Suprapubic skin (tissue), 4 donors: ENCODE measurements around the gene PLEKHD1. TPM values are rescaled to one million over a fixed set of nuclear protein-coding genes. Genes with fewer than 3 reads are reported as not detected.
A peak's percentile ranks its signal among the peaks of the same experiment; 100 is the strongest.

Experiments used
- DNase-seq, 2 donors: peaks; one replicate each; pipeline ENCODE4 v3.0.0-alpha.2; 2019; ENCODE audit warnings: low spot score in 2 of 2
- H3K27ac ChIP-seq: fragments of 200-600 bp; sonication (generic); one replicate; pipeline ENCODE4 v1.5.1; 2019
- H3K27me3 ChIP-seq: fragments of 200-600 bp; sonication (generic); one replicate; pipeline ENCODE4 v1.5.1; 2019
- H3K36me3 ChIP-seq: fragments of 200-600 bp; sonication (generic); one replicate; pipeline ENCODE4 v1.5.1; 2019
- H3K4me1 ChIP-seq: fragments of 200-600 bp; sonication (generic); one replicate; pipeline ENCODE4 v1.5.1; 2019
- H3K4me3 ChIP-seq: fragments of 200-600 bp; sonication (generic); one replicate; pipeline ENCODE4 v1.5.1; 2019; ENCODE audit warnings: mild to moderate bottlenecking
- H3K9me3 ChIP-seq: fragments of 200-600 bp; sonication (generic); one replicate; pipeline ENCODE4 v1.5.1; 2019
- CTCF ChIP-seq, 2 donors: fragments of 200-600 bp in 1 of 2; fragments of 450-650 bp in 1 of 2; sonication (generic) in 1 of 2; IDR thresholded peaks; one replicate each; pipeline ENCODE4 v1.5.1; 2016 to 2019; ENCODE audit warnings: antibody characterized with exemption in 2 of 2, mild to moderate bottlenecking in 1 of 2, moderate library complexity in 1 of 2
- EP300 ChIP-seq: sonication (generic); formaldehyde crosslinking; IDR thresholded peaks from one replicate; pipeline ENCODE4 v1.6.1; 2017; ENCODE audit warnings: antibody characterized with exemption
- POLR2A ChIP-seq, 2 donors: fragments of 450-650 bp; IDR thresholded peaks; one replicate each; pipeline ENCODE4 v1.6.1; 2017; ENCODE audit warnings: antibody characterized with exemption in 2 of 2, mild to moderate bottlenecking in 2 of 2, moderate library complexity in 2 of 2
- POLR2AphosphoS5 ChIP-seq, 3 donors: sonication (generic); formaldehyde crosslinking; IDR thresholded peaks; one replicate each; pipeline ENCODE4 v1.6.1; 2017; ENCODE audit warnings: antibody characterized with exemption in 3 of 3
- WGBS: methylation state at CpG from one replicate; pipeline ENCODE4 v1.1.5; 2018; 5-methylcytosine and 5-hydroxymethylcytosine counted together
- total RNA-seq, 4 donors: library from RNA; depleted of rRNA; stranded (reverse); fragments of >200 nt; gene quantifications; one replicate each; pipeline ENCODE4 v1.1.0, GENCODE V29; 2016

The PLEKHD1 gene
- total RNA-seq, 4 donors from 2014 or later, result 1.2 to 3.5 (median 2.3) TPM

GRCh38 chr14:69506241-69506595 lies 21.7 kb downstream of the PLEKHD1 start:
- no peak for TF ChIP-seq POLR2A (IDR thresholded peaks at IDR 0.05)
- no peak for TF ChIP-seq POLR2AphosphoS5 (IDR thresholded peaks at IDR 0.05)
- TF ChIP-seq CTCF (IDR thresholded peaks at IDR 0.05), result no peak
- TF ChIP-seq EP300, result no peak
- peaks cover 3% of the 10 kb centered on the region for H3K4me1 ChIP-seq
- WGBS, result 75% methylated on average over 1 of the region's 1 CpG
- H3K27ac ChIP-seq, result no peak overlapping the region
- no peaks in the 10 kb centered on the region for H3K27me3 ChIP-seq
- H3K36me3 ChIP-seq, result no peaks in the 10 kb centered on the region
- no peak for DNase-seq
- H3K9me3 ChIP-seq, result no peaks in the 10 kb centered on the region
- no peak overlapping the region for H3K4me3 ChIP-seq

GRCh38 chr14:69518289-69519101 lies 34.0 kb downstream of the PLEKHD1 start:
- peak in 1 of 2 donors; percentile 7 for DNase-seq
- no peaks in the 10 kb centered on the region for H3K36me3 ChIP-seq
- no peaks in the 10 kb centered on the region for H3K27me3 ChIP-seq
- H3K4me1 ChIP-seq, result no peaks in the 10 kb centered on the region
- H3K4me3 ChIP-seq, result no peak overlapping the region
- 59% methylated on average over 4 of the region's 4 CpGs for WGBS
- no peaks in the 10 kb centered on the region for H3K9me3 ChIP-seq
- TF ChIP-seq CTCF (IDR thresholded peaks at IDR 0.05) (no peak), POLR2AphosphoS5 (IDR thresholded peaks at IDR 0.05) (no peak), POLR2A (IDR thresholded peaks at IDR 0.05) (no peak), EP300 (no peak)
- H3K27ac ChIP-seq, result no peak overlapping the region

- H3K4me1 ChIP-seq, result no peaks in the 10 kb centered on the region
- H3K4me3 ChIP-seq, result no peak overlapping the region
- no peaks in the 10 kb centered on the region for H3K9me3 ChIP-seq
- TF ChIP-seq POLR2AphosphoS5 (IDR thresholded peaks at IDR 0.05) (no peak), POLR2A (IDR thresholded peaks at IDR 0.05) (no peak), CTCF (IDR thresholded peaks at IDR 0.05) (no peak), EP300 (no peak)
- 80% methylated on average over 22 of the region's 22 CpGs for WGBS
- H3K27me3 ChIP-seq, result no peaks in the 10 kb centered on the region
- no peak overlapping the region for H3K27ac ChIP-seq
- no peaks in the 10 kb centered on the region for H3K36me3 ChIP-seq
- peak in 1 of 2 donors; percentile 35 for DNase-seq
Observed at GRCh38 chr14:69519204-69520100, 34.9 kb downstream of the PLEKHD1 start.

- TF ChIP-seq CTCF (IDR thresholded peaks at IDR 0.05) (no peak), POLR2A (IDR thresholded peaks at IDR 0.05) (no peak), EP300 (no peak), POLR2AphosphoS5 (IDR thresholded peaks at IDR 0.05) (no peak)
- no peaks in the 10 kb centered on the region for H3K4me1 ChIP-seq
- H3K36me3 ChIP-seq, result no peaks in the 10 kb centered on the region
- H3K4me3 ChIP-seq, result no peak overlapping the region
- 96% methylated on average over 6 of the region's 6 CpGs for WGBS
- no peaks in the 10 kb centered on the region for H3K9me3 ChIP-seq
- peak in 1 of 2 donors; percentile 27 for DNase-seq
- H3K27me3 ChIP-seq, result no peaks in the 10 kb centered on the region
- no peak overlapping the region for H3K27ac ChIP-seq
Observed at GRCh38 chr14:69522026-69522425, 37.5 kb downstream of the PLEKHD1 start.

GRCh38 chr14:69525896-69526295 lies 41.4 kb downstream of the PLEKHD1 start:
- peak in 1 of 2 donors; percentile 20 for DNase-seq
- Histone ChIP-seq H3K27me3 (no peaks in the 10 kb centered on the region), H3K27ac (no peak overlapping the region), H3K9me3 (no peaks in the 10 kb centered on the region), H3K4me3 (no peak overlapping the region), H3K36me3 (no peaks in the 10 kb centered on the region), H3K4me1 (no peaks in the 10 kb centered on the region)
- TF ChIP-seq POLR2AphosphoS5 (IDR thresholded peaks at IDR 0.05) (no peak), POLR2A (IDR thresholded peaks at IDR 0.05) (no peak), CTCF (IDR thresholded peaks at IDR 0.05) (no peak), EP300 (no peak)
- WGBS, result 82% methylated on average over 6 of the region's 6 CpGs
